GM12878 (cell line): ENCODE data around the gene PPT1. TPM values are rescaled to one million over a fixed set of nuclear protein-coding genes. Genes with fewer than 3 reads are reported as not detected.

ENCODE experiments used
- ATAC-seq: fragments of 200-7000 bp; cut with Tn5 transposase; 3 replicates; pipeline ENCODE4 v1.9.1; 2020; ENCODE audit warnings: mild to moderate bottlenecking, moderate library complexity
- BruUV-seq: library from RNA; stranded (reverse); fragments of 400-500 nt; replicated peaks from 2 replicates; lab custom pipeline; 2021; lab: Mats Ljungman, UMichigan
- CTCF ChIA-PET: fragments of 300-600 bp; sonication (Branson Sonifier 250); formaldehyde crosslinking; extraction: SDS; loops from one replicate; lab custom pipeline; 2021; ENCODE audit warnings: inconsistent platforms; lab: Yijun Ruan, JAX
- POLR2A ChIA-PET: fragments of 350-600 bp; formaldehyde crosslinking; extraction: SDS; loops from one replicate; lab custom pipeline; 2021; ENCODE audit warnings: inconsistent platforms; lab: Charles Lee
- RAD21 ChIA-PET: fragments of 300-600 bp; sonication (Branson Sonifier 250); formaldehyde crosslinking; loops from one replicate; lab custom pipeline; 2023; ENCODE audit warnings: antibody characterized with exemption; ENCODE audit not compliant: unreplicated experiment; lab: Charles Lee
- SMC1A ChIA-PET: fragments of 300-600 bp; sonication (Branson Sonifier 250); formaldehyde crosslinking; loops from one replicate; lab custom pipeline; 2023; ENCODE audit not compliant: unreplicated experiment, uncharacterized antibody; lab: Charles Lee
- DNase-seq: peaks from one replicate; pipeline ENCODE4 v3.0.0-alpha.2; 2011; ENCODE audit warnings: low read depth, low spot score
- FAIRE-seq: peaks from 3 replicates; lab custom pipeline; 2011; peaks lifted over from hg19 to GRCh38; lab: Jason Lieb, UNC
- H2AFZ ChIP-seq: 2 replicates; pipeline ENCODE4 v1.6.0; 2011; ENCODE audit warnings: low read depth, low read length, control low read depth; ENCODE audit not compliant: control insufficient read depth
- H3K27ac ChIP-seq: 2 replicates; pipeline ENCODE4 v1.5.1; 2011; ENCODE audit warnings: control low read depth; ENCODE audit not compliant: control insufficient read depth, insufficient read depth
- H3K27me3 ChIP-seq, 2 experiments: replicated peaks in 1 of 2; 2 replicates each; pipeline versions ENCODE4 v1.6.0 to v1.6.1; 2011; ENCODE audit warnings: low read length in 1 of 2; ENCODE audit not compliant: control insufficient read depth in 2 of 2, insufficient read depth in 2 of 2
- H3K36me3 ChIP-seq, 2 experiments: 2 replicates each; pipeline ENCODE4 v1.5.1; 2011; ENCODE audit warnings: low read length in 1 of 2; ENCODE audit not compliant: control insufficient read depth in 2 of 2, insufficient read depth in 2 of 2
- H3K4me1 ChIP-seq: 2 replicates; pipeline ENCODE4 v1.6.1; 2011; ENCODE audit warnings: mild to moderate bottlenecking, low read length, moderate library complexity, mixed read lengths; ENCODE audit not compliant: control insufficient read depth, insufficient read depth
- H3K4me2 ChIP-seq: 2 replicates; pipeline ENCODE4 v1.6.0; 2011; ENCODE audit warnings: control low read depth; ENCODE audit not compliant: control insufficient read depth, insufficient read depth
- H3K4me3 ChIP-seq: fragments of 200-600 bp; sonication (generic); 2 replicates; pipeline ENCODE4 v1.5.1; 2016
- H3K79me2 ChIP-seq: 2 replicates; pipeline ENCODE4 v1.6.0; 2011; ENCODE audit warnings: low read length; ENCODE audit not compliant: control insufficient read depth, insufficient read depth
- H3K9ac ChIP-seq: 2 replicates; pipeline ENCODE4 v1.8.0; 2011; ENCODE audit warnings: low read length, control low read depth, mixed read lengths; ENCODE audit not compliant: control insufficient read depth, insufficient read depth
- H3K9me3 ChIP-seq: replicated peaks from 3 replicates; pipeline ENCODE4 v1.5.1; 2011; ENCODE audit warnings: mild to moderate bottlenecking, low read length; ENCODE audit not compliant: control insufficient read depth, insufficient read depth
- H4K20me1 ChIP-seq: 2 replicates; pipeline ENCODE4 v1.6.0; 2011; ENCODE audit not compliant: control insufficient read depth, insufficient read depth
- BHLHE40 ChIP-seq, 2 experiments: fragments of 450-650 bp in 1 of 2; IDR thresholded peaks; 2 replicates each; pipeline ENCODE4 v1.6.1; 2011 to 2017; ENCODE audit warnings: low read depth in 2 of 2, borderline replicate concordance in 1 of 2, improper control_type of control experiment in 1 of 2, low read length in 1 of 2, mild to moderate bottlenecking in 1 of 2
- FOXM1 ChIP-seq: IDR thresholded peaks from 2 replicates; pipeline ENCODE4 v1.6.1; 2012; ENCODE audit warnings: low read depth, mild to moderate bottlenecking, inconsistent platforms, low read length, moderate library complexity
- LARP7 ChIP-seq: fragments of 450-650 bp; IDR thresholded peaks from 2 replicates; pipeline ENCODE4 v1.6.1; 2017; ENCODE audit warnings: mild to moderate bottlenecking
- WRNIP1 ChIP-seq: IDR thresholded peaks from 2 replicates; pipeline ENCODE4 v1.6.1; 2011; ENCODE audit warnings: low read depth, low read length, improper control_type of control experiment, borderline replicate concordance
- ZSCAN29 ChIP-seq: fragments of 450-650 bp; IDR thresholded peaks from 2 replicates; pipeline ENCODE4 v1.6.1; 2017; ENCODE audit warnings: mild to moderate bottlenecking, moderate library complexity
- WGBS: methylation state at CpG from one replicate; pipeline ENCODE4 v1.1.6; 2016; ENCODE audit warnings: low lambda C conversion rate; ENCODE audit not compliant: insufficient replicate concordance, insufficient coverage; ENCODE audit errors: missing lambda C conversion rate; 5-methylcytosine and 5-hydroxymethylcytosine counted together
- in situ Hi-C: fragments of 300-500 bp; cut with MboI; formaldehyde crosslinking; loops from 9 replicates; pipeline ENCODE4 v1.14.3; 2018; ENCODE audit warnings: mixed read lengths
- intact Hi-C: fragments of 100-400 bp; cut with micrococcal nuclease; formaldehyde crosslinking; loops from one replicate; pipeline ENCODE4 v1.14.2; 2022; ENCODE audit not compliant: unreplicated experiment
- polyA plus RNA-seq, 11 experiments: library from polyadenylated mRNA; depleted of rRNA in 4 of 11; unstranded in 6 of 11; stranded (reverse) in 5 of 11; fragments of >200 nt; fragmentation: Nextera tagmentation in 4 of 11; fragmentation: Illumina TruSeq in 1 of 11; extraction: Ambion mirVana in 4 of 11; extraction: Trizol in 1 of 11; gene quantifications; 1 replicate in 1 of 11; 2 replicates in 10 of 11; pipeline versions ENCODE4 v1.2.1 to v1.2.3, GENCODE V29; 2011 to 2016; ENCODE audit warnings: inconsistent platforms in 2 of 11, missing spikeins in 2 of 11, low read depth in 1 of 11
- total RNA-seq, 4 experiments: library from RNA; depleted of rRNA in 3 of 4; stranded (reverse); fragments of >200 nt in 3 of 4; fragmentation: Illumina TruSeq in 1 of 4; extraction: Trizol in 1 of 4; gene quantifications; 2 replicates each; pipeline versions ENCODE4 v1.2.1 to v1.2.3, GENCODE V29; 2013 to 2021

PPT1 gene
- total and polyA plus RNA-seq, 10 of the 15 experiments (the other 5 are each of a cell fraction or from before 2014, with no cell fraction given) = 50.4 to 147 (median 103) TPM

GRCh38 chr1:40041466-40041838, 55.6 kb downstream of the PPT1 start:
- Histone ChIP-seq H3K9ac (peak overlapping the region; percentile 97), H3K9me3 (no peaks in the 10 kb centered on the region), H3K27ac (peak overlapping the region; percentile 88), H4K20me1 (peaks cover 3% of the 10 kb centered on the region; the same call in 1 of the 2 replicates), H3K27me3 (no peaks in the 10 kb centered on the region), H3K4me3 (peak overlapping the region; percentile 86), H3K4me2 (peak overlapping the region; percentile 87), H3K79me2 (peaks cover 61% of the 10 kb centered on the region), H2AFZ (no peak overlapping the region), H3K4me1 (peaks cover 8% of the 10 kb centered on the region; the same call in 1 of the 2 replicates), H3K36me3 (peaks cover 0 to 18% of the 10 kb centered on the region in 2 experiments; a peak in 1 of 4 replicates)
- ChIA-PET POLR2A (interaction anchor here (1.2 to 4.1 kb wide), 5 partner anchors 9 to 85 kb away, joined by 3 to 25 read pairs (median 6); no protein-coding TSS in a partner anchor), CTCF (interaction anchor here (1.3 to 1.9 kb wide), 3 partner anchors 9 to 68 kb away, joined by 4 to 8 read pairs (median 5); no protein-coding TSS in a partner anchor), RAD21 (no interaction called here), SMC1A (interaction anchor here (1.4 to 4.7 kb wide), 3 partner anchors 15 to 69 kb away, joined by 3 to 25 read pairs (median 4); no protein-coding TSS in a partner anchor)
- FAIRE-seq (no peak), ATAC-seq (no peak), DNase-seq (no peak)
- no TSS peak for BruUV-seq
- intact Hi-C loops (no loop called here), in situ Hi-C loops (no loop called here)
- TF ChIP-seq WRNIP1 (peak; percentile 14; the same call in 1 of the 2 replicates), FOXM1 (0 out of 2 replicates have a peak, but pooled peaks have one; percentile 2), LARP7 (no peak), ZSCAN29 (no peak), BHLHE40 (IDR thresholded peaks at IDR 0.05; ENCODE audit: borderline replicate concordance in 1 of 2, low read depth in 2 of 2, low read length in 1 of 2) (no peak)
- WGBS = 1% methylated on average over 5 of the region's 5 CpGs
